Activated effector memory CD4-positive, alpha-beta T cell treated with anti-CD3 and anti-CD28 coated beads, Interleukin-2, amount 50 U/mL, for 16 hours (primary cell): ENCODE results near the gene CCL1.
"Not testable (repeated sequence)": the region's sequence is repeated elsewhere in the genome, so short reads cannot be mapped to it uniquely, and the experiment has no call there.

ENCODE experiments used
- DNase-seq: peaks from one replicate; pipeline ENCODE4 v3.0.0-alpha.2; 2020

The CCL1 gene

DNA sequence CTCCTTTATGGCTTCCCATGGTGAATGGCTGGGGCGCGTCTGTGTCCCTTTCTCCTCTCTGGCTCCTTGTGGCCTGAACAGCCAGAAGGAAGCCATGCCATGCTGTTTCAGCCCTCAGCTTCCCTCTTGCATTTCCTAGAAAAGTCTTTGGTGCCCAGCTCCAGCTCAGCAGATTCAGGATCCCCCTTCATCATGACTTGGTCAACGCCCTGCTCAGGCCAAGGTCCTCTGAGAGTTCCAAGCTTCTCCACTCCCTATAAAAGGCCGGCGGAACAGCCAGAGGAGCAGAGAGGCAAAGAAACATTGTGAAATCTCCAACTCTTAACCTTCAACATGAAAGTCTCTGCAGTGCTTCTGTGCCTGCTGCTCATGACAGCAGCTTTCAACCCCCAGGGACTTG lies 6.8 kb downstream of the CCL1 start, which contains the start of gene CCL13:
Gene CCL13 (plus strand): TSS at position 287 of the 400 bp plus-strand sequence. CDS start 47 bp downstream, at position 334.
- DNase-seq = no peak

- DNase-seq = no peak
Observed at GRCh38 chr17:34354637-34355036, 8.4 kb downstream of the CCL1 start.

GRCh38 chr17:34352191-34352590 lies 10.8 kb downstream of the CCL1 start:
- DNase-seq = no peak

- DNase-seq = no peak
Observed at GRCh38 chr17:34351096-34351495, 11.9 kb downstream of the CCL1 start.

- no peak for DNase-seq
Observed at GRCh38 chr17:34349751-34350150, 13.3 kb downstream of the CCL1 start.

DNA sequence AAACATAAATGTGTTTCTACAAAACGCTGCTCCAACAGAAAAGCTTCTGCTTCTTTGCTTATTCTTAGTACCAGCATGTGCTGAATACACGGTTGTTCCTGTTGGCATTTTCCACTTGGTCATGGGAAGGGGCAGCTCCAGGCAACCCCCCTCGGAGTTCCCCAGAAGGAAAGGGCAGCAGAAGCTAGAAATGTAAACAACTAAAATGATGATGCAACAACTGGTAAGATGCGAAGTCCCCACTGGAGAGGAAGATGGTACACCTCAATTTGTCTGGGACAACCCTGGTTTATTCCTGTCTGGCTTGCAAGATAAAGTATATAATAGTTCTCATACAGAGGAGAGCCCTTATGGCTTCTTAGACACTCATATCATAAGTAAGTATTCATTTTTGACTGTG lies 16.0 kb downstream of the CCL1 start:
- DNase-seq = no peak

DNA sequence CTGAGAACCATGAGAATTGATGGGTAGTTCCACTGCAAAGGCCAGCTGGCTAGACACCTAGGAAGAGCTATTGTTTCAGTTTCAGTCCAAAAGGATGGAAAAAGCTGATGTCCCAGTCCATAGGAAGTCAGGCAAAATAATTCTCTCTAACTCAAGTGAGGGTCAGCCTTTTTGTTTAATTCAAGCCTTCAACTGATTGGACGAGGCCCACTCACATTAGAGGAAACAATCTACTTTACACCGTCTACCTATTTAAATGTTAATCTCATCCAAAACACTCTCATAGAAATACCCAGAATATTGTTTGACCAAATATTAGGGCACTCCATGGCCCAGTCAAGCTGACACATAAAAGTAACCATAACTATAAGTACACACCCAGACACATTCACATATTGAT lies 21.1 kb downstream of the CCL1 start:
- DNase-seq = no peak

DNA sequence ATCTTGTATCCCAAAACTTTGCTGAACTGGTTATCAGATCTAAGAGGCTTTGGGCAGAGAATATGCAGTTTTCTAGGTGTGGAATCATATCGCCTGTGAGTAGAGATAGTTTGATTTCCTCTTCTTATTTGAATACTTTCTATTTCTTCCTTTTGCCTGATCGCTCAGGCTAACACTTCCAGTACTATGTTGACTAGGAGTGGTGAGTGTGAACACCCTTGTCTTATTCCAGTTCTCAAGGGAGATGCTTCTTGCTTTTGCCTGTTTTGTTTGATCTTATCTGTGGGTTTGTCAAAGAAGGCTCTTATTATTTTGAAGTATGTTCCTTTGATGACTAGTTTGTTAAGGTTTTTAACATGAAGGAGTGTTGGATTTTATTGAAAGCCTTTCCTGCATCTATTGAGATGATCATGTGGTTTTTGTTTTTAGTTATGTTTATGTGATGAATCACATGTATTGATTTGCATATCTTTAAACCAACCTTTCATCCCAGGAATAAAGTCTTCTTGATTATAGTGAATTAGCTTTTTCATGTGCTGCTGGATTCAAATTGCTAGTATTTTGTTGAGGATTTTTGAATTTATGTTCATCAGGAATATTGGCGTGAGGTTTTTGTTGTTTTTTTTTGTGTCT lies 23.8 kb downstream of the CCL1 start:
- no peak for DNase-seq

DNA sequence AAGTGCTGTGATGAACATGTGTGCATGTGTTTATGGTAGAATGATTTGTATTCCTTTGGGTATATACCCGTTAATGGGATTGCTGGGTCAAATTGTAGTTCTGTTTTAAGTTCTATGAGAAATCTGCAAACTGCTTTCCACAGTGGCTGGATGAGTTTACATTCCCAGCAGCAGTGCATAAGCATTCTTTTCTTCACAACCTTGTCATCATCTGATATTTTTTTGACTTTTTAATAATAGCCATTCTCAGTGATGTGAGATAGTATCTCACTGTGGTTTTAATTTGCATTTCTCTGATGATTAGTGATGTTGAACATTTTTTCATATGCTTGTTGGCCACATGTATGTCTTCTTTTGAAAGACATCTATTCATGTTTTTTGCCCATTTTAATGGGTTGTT lies 25.3 kb downstream of the CCL1 start:
- DNase-seq = no peak

DNA sequence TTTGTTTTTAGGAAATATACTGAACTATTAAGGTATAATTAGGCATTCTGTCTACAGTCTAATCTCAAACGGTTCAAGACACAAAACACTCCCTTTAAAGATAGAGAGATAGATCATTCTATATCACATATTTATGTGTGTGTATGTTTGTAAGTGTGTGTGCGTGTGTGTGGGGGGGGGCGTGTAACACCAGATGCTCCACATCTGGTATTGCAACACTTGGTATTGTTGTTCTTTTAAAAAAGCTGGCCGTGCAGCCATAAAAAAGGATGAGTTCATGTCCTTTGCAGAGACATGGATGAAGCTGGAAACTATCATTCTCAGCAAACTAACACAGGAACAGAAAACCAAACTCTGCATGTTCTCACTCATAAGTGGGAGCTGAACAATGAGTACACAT lies 35.5 kb downstream of the CCL1 start:
- DNase-seq = not testable (repeated sequence)

DNA sequence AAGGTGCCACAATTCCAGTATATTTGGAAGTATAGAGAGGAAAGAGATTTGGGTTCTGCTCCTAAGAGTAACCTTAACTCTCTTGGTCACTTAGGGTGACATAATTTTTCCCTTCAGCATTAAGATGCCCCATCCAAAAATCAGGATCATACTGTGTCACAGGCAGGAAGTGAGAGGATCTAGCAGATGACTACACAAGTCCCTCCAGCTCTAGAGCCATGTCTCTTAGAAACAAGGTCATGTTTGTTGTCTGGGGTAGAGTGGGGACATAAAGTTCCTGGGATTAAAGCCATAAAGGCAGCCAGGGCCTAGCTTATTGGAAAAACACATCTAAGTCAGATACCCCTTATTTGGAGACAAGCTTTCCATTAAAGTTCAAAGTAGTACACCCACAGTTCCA lies 41.1 kb downstream of the CCL1 start:
- no peak for DNase-seq

DNA sequence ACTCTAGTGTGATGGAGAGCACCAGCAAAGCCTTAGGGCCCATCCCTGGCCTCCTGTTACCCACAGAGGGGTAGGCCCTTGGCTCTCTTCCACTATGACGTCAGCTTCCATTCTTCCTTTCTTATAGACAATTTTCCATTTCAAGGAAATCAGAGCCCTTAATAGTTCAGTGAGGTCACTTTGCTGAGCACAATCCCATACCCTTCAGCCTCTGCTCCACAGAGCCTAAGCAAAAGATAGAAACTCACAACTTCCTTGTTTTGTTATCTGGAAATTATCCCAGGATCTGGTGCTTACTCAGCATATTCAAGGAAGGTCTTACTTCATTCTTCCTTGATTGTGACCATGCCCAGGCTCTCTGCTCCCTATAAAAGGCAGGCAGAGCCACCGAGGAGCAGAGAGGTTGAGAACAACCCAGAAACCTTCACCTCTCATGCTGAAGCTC lies 44.0 kb downstream of the CCL1 start, which contains the start of gene CCL8:
Gene CCL8 (plus strand): TSS at position 397 of the 445 bp plus-strand sequence. CDS start 67 bp downstream, outside the sequence.
- no peak for DNase-seq

DNA sequence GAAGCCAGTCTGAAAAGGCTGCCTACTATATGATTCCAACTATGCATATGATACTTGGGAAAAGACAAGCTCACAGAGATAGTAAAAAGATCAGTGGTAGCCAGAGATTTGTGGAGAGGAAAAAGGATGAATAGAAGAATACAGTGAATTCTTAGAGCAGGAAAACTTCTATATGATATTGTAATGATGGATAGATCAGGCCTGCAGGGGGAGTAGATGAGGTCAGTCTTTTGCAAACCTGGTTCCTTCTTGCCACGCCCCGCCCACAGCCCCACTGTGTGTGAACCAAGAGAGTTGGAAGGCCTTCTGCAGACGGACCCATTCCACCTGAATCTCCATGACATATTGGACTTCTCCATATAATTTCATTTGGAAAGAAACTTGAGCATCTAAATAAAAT lies 44.6 kb downstream of the CCL1 start:
- no peak for DNase-seq

GRCh38 chr17:34314279-34314678 lies 48.8 kb downstream of the CCL1 start:
- no peak for DNase-seq

DNA sequence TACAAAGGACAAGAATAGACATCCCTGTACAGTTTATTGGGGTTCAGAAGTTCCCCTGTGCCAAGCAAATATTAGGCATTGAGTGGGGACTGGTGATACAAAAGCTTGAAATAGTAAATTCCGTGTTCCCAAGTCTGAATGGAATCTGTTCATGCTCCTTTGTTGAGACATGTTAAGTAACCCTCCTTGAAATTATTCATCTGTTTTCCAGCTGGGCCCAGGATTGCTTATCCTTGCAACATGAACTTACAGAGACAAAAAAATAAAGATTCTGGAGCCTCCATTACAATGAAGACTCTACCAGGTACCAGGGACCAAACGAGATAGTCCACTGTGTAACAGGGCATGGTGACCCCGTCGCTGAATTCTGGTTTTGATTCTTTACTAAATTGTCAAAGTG lies 49.9 kb downstream of the CCL1 start:
- no peak for DNase-seq

GRCh38 chr17:34312080-34312479 lies 51.0 kb downstream of the CCL1 start:
- DNase-seq = no peak

- DNase-seq = no peak
Observed at GRCh38 chr17:34311291-34311690, 51.7 kb downstream of the CCL1 start.
